SK-N-DZ (cell line): ENCODE data around the gene MYL10.

ENCODE experiments used
- DNase-seq: peaks from one replicate; pipeline ENCODE4 v3.0.0-alpha.2; 2015; ENCODE audit warnings: low spot score

Gene MYL10

DNA sequence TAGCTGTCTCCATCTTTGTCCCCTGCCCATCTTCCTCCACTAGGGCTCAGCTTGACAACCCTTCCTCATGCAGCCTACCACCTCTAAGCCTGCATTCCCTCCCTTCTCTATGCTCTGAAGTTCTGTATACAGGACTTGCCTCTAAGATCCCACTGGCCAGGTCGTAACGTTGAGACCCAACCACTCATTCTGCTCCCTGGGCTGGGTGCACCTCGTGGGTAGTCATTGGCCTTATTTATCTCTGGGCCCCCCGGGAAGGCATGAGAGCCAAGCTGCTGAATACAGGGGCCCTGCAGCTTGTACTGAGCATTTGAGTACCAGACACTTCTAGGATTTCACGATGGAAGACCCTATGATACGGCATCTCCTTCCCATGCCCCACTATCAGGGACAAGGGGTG is 31.2 kb downstream of the MYL10 start:
- no peak for DNase-seq

DNA sequence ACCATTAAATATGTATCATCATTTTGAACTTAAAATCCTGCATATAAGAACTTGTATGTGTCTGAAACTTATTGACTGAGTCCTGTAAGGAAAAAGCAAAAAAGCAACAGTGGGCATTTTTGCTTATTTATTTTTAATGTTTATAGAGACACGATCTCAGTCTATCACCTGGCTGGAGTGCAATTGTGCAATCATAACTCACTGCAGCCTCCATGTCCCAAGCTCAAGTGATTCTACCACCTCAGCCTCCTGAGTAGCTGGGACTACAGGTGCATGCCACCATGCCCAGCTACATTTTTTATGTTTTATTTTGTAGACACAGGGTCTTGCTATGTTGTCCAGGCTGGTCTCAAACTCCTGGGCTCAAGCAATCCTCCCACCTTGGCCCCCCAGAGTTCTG is 32.2 kb downstream of the MYL10 start:
- no peak for DNase-seq

DNA sequence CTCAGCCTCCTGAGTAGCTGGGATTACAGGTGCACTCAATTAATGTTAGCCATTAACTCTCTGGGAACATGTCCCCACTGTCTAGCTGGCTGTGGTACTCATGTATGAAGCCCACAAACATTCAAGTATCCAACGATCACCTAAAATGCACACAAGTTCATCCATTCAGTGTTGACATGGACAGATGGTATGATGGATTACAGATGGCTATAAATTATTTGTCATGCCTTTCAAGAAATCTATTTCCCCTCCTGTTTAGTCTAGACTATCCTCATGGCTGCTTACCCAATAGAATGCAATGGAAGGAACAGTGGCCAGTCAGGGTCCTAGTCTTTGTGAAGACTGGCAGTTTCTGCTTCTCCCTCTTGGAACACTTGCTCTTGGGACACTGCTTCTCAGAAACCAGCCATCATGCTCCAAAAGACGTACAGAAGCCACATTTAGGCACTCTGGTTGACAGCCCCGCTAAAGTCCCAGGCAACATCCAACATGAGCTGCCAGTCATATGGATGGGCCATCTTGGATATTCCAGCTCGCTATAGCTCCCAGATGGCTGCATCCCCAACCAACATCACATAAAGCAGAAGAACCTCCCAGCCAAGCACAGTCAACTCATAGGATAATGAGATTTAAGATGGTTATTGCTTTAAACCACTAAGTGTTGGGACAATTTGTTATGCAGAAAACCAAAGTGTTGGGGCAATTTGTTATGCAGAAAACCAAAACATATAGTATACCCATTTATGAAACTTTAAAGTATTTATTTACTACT is 33.1 kb downstream of the MYL10 start:
- no peak for DNase-seq

DNA sequence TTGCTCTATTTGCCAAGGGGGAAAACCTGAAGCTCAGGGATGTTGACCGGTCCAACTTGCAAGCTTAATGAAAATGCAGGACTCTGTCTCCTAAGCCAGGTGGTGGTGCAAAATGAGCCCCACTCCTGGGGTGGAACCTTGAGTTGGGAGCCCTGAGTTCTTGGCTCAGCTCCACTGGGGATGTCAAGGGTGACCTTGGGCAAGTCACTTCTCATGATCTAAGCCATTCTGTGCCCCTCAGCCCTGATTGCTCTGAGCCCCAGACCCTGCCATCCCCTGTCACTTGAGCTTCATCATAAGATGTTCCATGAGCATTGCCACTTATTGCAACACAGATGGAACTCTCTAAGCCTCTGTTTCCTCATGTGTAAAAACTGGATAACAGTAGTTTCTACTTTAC is 33.9 kb downstream of the MYL10 start:
- no peak for DNase-seq

DNA sequence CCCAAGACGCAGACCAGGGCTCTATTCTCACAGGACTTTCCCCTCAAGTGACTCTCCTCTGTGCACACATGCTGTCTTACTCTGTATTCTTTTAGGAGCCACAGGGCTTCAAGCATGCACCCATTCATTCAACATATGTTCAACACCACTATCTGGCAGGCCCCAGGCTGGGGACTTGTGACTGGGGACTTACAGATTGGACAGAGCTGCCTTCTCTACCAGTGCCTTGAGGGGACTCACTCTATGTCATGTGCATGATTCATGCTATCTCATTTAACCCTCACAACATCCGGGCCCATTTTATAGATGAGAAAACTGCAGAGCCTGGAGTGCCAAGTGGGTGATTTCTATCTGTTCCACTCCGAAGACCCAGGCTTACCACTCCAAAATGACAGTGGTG is 34.3 kb downstream of the MYL10 start:
- DNase-seq, result no peak

DNA sequence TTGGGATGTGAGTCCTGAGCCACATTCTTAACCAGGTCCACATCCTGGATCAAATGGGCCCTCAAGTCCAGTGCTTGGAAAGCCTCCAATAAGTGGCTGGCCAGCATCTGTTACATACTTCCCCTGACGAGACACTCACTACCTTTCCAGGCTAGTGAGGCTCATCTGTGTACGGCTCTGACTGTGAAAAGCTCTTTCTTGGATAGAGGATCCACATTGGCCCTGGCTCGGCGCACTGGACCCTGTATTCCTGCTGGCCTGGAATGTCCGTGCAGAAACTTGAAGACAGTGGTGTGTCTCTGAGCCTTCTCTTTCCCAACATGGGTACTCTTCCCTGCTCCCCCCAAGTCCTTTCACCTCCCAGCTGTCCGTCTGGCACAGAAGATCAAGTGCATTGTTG is 35.5 kb downstream of the MYL10 start:
- DNase-seq, result no peak

DNA sequence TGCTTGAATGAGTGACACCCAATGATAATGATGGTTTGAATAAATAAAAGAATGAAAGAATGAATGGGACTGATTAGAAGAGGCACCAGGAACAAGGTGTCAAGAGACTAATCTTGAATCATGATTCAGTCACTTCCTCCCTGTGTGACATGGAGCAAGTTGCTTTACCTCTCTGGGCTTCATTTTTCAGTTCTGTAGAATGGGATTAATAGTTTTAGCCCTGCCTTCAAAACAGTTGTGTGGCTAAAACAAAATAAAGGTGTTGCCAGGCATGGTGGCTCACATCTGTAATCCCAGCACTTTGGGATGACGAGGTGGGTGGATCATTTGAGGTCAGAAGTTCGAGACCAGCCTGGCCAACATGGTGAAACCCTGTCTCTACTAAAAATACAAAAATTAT is 37.6 kb downstream of the MYL10 start:
- DNase-seq, result no peak

DNA sequence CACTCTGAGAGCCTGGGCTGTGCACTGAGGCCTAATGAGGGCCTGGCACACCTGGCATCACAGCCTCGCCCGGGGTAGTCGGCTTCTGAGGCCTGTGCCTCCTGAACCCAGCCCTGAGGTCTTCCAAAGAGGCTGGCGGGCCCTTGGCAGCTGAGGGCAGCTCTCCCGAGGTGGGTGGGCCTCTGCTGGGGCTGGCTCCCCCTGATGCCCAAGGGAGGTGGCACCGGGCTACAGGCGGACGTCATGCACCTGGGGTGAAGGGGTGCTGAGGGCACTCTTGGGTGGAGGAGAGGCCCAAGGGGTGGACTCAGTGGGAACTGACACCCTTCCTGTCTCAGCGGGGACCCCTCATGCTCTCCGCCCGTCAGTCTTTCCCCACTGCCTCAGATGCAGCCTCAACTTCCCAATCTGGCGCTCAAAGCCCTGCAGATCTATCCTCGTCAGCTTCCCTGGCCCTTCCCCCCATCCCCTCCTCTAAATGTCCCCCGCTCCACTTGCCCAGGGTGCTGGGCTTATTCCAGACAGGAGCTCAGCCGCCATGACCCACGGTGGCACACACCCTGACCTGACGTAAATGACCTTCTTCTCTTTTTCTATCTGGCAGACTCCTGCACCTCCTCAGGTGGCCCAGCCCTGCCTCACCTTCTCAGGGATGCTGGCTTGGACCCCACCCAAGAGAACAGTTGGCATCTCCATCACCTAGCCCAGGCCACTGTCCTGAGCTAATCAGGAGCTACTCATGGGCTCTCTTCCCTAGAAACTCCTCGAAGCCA is 38.2 kb downstream of the MYL10 start:
- DNase-seq, result no peak

DNA sequence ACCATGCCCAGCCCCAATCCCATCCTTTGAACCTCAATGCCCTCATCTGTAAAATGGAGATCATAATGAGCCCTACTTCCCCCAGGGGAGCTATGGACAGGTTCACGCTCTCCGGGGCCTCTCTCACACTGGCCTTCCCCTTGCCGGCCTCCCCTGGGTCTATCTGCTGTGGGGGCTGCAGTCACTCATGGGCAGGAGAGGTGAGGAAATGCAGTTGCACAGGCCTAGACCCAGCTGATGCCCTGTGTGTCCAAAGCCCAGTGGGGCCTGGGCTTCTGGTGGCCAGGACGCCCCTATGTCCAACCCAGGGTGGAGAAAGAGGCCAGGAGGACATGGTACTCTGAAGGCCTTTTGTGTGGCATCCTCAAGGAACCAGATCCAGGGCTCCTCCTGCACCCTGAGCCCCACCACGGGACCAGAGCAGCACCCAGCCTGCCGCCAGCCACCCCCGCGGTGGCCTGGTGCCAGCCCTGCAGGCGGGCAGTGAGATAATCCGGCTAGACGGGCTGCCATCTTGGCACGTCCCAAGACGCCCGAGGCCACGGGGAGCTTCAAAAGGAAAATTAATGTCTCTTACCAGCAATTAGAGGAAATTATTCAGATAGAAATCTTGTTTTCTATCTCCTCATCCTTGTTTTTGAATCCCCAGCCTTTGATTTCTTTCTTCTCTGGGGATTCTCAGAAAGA is 39.0 kb downstream of the MYL10 start:
- no peak for DNase-seq

DNA sequence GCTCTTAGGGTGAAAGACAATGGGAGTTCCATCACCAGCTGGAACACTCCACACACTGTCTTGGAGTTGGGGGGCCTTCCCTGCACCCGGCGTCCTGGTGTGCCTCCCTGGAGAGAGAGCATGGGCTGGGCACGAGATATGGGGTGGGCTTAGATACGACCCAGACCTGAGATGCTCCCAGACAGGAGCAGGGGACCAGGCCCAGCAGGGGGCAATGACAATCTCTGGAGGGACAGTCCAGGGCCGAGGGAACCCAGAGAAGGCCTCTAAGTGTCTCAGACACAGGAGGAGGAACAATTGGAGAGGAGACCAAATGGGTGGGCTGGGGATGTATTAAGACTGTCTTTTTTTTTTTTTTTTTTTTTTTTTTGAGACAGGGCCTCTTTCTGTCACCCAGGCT is 40.0 kb downstream of the MYL10 start:
- no peak for DNase-seq

DNA sequence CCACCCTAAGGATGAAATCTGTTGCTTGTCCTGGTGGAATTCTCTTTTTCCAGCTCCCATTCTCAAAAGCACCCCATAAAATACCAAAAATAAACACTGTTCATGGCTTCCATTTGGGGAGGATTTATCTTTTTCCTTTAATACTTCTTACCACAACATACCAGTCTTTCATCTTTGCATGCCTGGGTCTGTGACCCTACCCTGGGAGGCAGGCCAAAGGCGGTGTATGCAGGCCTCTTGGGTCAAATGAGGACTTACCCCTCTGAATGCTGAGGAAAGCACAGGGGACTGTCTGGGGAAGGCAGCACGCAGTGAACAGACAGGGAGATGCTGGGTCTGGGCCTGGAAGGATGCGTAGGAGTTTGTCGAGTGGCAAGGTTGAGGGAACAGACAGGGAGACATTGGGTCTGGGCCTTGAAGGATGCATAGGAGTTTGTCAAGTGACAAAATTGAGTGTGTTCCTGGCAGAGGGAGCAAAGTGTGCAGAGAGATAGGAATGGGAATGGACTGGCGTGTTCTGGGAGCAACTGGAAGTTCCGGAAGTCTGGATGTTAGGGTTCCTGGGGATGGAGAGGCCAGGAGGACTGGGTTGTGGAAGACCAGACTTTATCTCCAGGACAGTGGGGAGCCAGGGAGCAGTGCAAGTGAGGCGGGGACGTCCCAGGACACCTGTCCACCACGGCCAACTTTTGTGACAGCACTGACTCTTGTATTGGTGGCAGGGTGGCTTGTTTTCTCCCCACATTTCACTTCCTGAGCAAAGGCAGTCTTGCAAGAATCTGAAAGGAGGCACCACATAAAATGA is 40.8 kb downstream of the MYL10 start:
- DNase-seq, result no peak

DNA sequence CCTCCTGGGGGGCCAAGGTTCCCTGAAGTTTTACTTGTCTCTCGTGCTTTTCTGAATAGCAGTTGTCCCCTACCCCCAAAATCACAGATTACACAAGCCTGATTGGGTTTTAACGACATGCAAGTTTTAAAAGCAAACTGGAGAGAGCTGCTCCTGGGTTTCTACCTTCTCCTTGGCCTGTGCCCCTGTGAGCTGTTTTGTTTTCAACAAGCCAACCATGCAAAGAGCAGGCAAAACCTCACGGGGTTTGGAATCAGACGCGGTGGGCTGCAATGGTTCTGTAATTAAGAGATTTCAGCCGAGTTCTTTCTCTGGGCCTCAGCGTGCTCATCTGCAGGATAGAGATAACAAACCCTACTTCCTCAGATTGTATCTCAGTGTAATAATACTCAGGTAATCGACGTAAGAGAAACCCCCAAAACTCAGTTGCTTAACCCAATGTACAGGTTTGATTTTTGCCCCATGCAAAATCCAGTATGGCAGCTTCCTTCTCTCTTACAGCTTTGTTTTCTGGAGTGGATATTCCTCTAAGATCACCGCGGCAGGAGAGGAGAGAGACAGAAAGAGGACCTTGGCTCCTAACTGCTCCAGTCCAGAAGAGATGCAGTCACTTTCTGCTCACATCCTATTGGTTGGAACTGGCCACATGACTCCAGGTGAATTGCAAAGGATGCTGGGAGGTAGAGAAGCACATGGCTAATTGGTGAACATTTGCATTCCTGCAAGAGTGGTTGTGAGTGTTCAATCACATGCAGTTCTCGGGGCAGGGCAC is 42.0 kb downstream of the MYL10 start:
- DNase-seq, result no peak

DNA sequence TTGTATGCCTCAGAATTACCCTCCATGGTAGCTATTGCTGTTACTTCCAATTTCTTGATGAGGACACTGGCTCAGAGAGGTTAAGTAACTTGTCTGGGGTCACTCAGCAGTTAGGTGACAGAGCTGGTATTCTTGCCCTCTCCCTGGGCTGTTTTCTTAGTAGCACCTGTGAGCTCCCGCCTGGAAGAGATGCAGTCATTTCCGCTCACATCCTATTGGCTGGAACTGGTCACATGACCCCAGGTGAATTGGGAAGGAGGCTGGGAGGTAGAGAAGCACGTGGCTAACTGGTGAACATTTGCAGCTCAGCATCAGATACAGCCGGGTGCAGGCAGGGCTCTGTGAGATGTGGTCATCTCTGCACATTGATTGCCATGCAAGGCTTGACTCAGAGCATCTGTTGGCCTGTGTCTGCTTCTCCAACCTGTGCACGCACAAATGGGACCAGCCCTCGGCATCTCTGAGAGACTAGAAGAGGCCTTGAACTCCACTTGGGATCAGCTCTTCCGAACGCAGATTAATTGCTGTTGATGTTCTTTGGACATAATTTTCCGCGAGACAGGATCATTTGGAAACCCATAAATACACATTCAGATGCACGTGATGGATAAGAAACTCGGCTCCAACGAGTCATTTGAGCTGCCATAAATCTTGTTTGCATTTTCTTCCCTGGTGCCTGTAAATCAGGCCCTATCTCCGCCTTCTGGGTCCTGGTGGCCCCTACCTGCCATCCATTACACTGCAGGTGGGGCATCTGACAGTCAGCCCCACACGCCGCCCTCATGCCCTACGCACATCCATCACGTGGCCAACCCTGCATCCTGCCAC is 42.8 kb downstream of the MYL10 start:
- peak; percentile 31 for DNase-seq

DNA sequence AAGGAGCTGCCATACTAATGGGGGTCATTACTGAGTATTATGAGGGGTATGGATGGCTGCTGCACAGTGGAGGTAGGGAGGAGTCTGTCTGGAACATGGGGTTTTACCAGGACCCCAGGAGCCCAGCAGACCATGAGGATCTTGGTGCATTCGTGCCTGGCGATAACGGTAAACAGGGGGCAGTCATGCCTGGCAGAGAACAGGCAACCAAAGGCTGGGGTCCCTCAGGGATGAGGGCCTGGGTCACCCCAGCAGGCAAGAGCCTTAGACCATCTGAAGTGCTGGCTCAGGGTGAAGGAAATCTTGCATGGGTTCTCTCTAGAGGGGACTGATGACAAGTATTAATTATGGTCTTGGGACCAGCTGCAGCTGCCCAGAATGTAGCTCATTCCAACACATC is 46.1 kb downstream of the MYL10 start:
- DNase-seq, result no peak

DNA sequence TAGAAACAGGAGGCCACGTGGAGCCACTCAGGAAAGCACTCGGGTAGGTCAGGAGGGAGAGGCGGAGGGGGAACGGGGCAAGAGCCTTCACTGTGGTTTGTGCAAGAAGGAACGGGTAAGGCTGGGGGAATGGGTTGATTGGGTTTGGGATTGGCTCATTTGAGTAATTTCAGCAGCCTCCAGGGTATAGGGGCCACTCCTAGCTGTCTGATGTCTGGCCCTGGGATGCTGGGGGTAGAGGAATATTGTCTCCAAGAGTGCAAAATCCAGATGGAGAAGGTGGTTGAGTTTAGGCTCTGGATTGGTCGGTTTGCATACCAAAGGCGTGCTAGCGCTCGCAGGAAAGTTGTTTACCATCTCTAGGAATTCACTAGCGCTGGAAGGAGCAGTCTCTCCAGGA is 47.2 kb downstream of the MYL10 start:
- no peak for DNase-seq

DNA sequence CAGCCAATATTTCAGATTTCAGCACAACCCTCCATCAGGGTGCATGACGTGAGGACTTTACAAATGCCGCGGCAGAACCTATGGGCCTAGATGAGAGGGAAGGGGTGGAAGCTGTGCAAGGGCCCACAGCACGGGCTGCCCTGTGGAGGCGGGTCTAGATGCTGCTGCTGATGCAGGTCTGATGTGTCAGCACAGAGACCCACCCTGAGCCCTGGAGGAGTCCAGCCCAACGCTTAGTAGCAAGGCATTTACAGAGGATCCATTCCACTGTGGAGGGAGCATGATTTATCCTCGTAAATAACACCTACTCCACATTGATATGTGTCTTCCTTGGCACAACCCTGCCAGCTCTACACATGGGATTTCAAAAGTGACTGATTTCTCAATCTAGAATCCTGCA is 48.5 kb downstream of the MYL10 start:
- no peak for DNase-seq

DNA sequence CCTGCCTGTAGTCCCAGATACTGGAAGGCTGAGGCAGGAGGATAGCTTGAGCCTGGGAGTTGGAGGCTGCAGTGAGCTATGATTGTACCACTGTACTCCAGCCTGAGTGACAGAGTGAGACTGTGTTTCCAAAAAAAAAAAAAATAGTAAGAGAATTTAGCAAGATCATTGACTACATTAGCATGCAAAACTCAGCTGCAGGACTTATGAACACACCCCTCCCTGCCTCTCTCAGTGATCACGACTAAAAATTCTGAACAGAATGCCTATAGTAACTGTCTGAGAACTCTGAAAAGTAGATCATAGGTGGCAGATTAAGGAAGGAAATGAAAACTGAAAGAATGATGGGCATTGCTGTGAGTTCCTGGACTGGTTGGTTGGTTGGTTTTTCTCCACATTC is 50.5 kb downstream of the MYL10 start:
- no peak for DNase-seq

DNA sequence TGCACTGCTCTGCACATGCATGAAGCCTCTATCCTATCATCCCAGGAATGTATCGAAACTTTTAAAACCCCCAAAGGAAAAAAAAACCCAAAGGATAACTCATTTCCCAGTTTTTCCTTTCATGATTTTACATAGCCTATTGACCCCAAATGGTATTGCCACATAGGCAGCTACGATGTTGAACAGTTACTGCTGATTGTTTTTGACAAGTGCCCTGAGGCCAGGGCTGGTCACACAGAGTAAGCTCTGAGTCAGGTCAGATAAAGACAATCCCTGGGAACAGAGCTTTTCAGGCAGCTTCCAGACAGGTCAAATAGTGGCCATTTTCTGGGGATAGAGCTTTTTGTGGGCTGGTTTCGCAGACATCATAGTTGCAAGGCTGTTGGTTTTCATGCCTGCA is 52.1 kb downstream of the MYL10 start:
- DNase-seq, result no peak

DNA sequence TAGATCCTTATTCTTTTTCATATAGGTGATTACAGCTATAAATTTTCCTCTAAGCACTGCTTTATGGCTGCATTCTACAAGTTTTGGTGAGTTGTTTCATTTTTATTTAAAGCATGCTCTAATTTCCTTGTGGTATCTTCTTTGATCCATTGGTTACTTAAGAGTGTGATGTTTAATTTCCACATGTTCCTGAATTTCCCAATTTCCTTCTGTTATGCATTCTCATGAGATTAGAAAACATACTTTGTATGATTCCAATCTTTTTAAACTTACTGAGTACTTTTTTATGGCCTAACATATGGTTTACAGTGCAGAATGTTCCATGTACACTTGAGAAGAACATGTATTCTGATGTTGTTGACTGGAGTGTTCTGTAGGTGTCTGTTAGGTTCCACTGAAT is 53.4 kb downstream of the MYL10 start:
- no peak for DNase-seq

DNA sequence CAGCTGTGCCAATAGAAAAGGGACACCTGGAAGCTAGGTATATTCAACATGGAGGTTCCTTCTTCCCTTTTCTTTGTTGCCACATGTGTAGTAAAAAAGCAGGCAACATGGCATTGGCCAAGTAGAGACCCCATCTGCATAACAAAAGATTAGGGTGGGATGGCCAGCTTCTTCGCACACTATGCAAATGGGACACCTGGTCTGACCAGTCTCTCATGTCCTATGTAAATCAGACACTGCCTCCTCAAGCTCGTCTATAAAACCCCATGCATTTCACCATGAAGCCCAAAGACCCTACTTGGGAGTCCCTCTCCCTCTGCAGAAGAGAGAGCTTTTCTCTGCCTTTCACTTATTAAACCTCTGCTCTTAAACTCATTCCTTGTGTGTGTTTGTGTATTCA is 53.9 kb downstream of the MYL10 start:
- DNase-seq, result no peak
